ENCODE measurements around the gene PLCB1.

Gene PLCB1

DNA sequence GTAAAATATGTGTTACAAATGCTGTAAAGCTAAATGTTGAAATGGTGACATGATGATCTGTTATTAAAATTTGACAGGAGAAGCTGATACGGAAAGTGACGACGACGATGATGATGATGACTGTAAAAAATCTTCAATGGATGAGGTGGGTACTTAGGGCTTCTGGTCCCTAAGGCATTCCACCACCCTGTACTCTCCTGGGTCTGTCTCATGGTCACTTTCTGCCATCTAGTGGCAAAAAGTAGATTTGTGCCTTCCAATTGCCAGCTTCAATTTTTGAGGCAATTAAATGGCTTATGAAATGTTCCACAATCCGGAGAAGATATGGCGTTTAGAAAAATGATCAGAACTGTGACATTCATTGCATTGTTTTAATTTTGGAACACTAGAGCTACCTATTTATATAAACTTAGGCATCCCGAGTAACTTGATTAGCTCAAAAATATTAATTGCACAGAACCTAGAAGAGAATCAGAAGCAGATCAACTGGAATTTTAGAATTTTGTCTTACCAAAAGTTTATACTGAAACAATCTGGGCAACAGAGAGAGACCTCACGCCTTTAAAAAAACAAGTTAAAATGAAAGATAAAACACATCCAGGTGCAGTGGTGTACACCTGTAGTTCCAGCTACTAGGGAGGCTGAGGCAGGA is 590.3 kb downstream of the PLCB1 start:
- no peak for DNase-seq (ENCODE audit: low read depth)

DNA sequence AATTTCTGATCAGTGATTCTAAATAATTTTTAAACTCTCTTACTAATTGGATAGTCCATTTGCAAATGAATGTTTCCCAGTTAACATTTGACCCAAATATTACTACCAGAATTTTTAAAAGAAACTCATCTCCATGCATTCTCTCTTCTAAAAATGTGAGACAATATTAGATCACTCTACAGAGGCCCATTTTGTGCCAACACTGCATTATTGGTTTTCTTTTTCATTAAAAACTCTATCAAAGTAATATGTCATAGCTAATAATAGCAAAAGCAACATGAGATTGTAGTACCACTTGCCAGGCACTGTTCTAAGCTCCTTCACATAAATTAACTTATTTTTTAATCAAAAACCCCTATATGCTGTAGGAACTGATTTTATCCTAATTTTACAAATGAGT is 591.2 kb downstream of the PLCB1 start:
- DNase-seq (ENCODE audit: low read depth) = no peak

DNA sequence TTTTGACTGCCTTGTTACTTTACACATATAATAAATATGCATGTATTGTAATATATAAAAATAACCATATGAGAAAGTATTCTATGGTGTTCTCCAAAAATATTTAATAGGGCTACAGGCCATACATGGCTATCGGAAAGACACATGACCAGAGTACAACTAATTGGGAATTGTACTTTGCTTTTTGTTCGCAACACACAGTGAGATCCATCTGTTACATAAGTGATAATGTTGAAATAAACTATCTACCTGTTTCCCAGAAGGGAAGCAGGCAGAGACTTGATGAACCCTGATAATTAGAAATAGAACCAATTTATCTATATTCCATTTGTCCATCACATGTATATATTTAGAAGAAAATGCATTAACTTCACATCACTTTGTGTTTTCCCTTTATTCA is 592.8 kb downstream of the PLCB1 start:
- DNase-seq (ENCODE audit: low read depth) = no peak

DNA sequence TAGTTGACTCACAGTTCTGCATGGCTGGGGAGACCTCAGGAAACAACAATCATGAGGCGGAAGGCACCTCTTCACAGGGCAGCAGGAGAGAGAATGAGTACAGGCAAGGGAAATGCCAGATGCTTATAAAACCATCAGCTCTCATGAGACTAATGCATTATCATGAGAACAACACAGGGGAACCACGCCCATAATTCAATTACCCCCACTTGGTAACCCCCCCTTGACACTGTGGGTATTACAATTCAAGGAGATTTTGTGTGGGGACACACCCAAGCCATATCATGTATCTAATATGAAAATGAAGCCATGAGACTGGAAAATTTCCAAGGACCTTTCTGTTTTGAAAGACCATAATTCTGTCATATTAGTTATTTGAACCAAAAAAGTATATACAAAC is 594.4 kb downstream of the PLCB1 start:
- no peak for DNase-seq (ENCODE audit: low read depth)

DNA sequence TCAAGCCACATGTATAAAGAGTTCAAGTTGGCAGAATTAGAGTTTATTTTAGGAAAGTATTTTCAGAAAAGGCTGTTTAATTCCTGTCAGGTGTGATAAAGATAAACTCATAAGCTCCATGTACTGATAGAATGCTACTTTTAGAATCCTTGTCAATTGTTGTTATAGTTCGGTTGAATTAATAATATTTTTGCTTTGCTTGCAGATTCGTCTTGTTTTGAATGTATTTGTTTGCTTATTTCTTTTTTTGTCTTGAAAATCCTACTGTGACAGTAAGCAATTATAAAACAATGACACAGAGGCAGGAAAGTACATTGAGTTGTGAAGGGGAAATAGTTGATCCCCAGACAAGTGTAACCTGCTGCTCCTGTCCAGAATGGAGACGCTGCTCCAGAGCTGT is 602.9 kb downstream of the PLCB1 start:
- DNase-seq (ENCODE audit: low read depth) = no peak

DNA sequence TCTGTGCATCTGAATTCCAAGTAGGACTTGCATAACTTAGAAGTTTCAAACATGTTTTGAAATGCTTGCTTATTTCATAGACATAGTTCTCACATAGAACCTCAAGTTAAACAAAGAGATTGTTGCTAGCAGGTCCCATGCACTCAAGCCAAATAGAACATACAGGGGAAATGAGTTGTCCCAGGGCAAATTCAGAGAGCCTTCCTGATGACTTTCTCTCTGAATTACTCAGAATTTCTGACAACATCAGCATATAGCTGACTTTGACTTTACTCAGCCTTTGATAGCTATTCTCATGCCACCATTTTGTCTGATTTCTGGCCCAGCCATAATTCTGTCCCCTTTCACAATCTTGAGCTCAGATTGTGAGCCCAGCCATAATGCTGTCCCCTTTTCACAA is 603.6 kb downstream of the PLCB1 start:
- no peak for DNase-seq (ENCODE audit: low read depth)

DNA sequence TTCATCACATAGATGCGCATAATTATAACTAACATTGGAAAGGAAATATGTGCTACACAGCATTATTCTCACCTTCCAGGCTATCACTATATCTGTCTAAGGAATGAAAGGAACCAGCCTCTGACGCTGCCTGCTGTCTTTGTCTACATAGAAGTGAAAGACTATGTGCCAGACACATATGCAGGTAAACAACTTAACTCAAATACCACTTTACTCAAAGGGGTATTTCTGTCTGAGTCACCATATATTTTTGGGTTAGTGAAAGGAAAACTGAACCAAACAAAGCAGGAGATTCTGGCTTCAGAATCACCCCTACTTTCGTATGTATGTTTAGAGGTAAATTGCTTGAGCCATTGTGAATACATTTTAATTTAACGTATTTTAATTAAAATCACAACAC is 608.2 kb downstream of the PLCB1 start:
- DNase-seq (ENCODE audit: low read depth) = no peak

DNA sequence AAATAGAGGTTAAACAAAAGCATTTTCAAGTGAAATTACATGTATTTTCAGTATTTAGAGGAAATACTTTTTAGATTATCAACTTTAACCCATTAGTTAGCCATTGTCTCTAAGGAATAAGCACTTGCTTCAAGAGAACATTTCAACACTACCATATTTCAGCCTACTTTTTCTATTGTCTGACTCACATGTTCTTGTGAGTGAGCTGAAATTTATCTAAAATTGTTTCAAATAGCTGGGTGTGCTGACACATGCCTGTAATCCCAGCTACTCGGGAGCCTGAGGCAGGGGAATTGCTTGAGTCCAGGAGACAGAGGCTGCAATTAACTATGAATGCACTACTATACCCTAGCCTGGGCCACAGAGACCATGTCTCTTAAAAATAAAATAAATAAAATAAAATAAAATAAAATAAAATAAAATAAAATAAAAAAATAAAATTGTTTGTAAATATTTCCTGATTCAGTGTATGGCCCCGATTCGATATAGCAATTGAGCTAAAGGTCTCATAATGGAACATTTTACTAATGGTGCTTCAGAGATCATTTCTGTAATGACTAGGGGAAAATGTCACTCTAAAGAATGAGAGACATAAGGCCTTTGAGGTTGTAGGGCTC is 612.3 kb downstream of the PLCB1 start:
- DNase-seq (ENCODE audit: low read depth) = no peak

DNA sequence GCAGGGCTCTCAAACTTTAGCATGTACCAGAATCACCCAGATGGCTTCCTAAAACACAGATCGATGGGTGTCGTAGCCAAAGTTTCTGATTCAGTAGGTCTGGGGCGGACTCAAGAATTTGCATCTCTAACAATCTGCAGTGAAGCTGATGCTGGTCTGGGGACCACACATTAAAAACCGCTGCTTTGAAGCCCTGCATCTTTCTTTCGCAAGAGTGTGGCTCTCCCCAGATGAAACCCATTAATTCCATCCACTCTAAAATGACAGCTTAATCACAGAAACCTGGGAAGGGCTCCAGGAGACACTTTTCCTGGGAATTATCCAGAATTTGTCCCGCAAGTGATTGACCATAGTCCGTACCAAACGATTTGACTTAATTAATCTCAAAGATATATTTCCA is 617.0 kb downstream of the PLCB1 start:
- no peak for DNase-seq (ENCODE audit: low read depth)

DNA sequence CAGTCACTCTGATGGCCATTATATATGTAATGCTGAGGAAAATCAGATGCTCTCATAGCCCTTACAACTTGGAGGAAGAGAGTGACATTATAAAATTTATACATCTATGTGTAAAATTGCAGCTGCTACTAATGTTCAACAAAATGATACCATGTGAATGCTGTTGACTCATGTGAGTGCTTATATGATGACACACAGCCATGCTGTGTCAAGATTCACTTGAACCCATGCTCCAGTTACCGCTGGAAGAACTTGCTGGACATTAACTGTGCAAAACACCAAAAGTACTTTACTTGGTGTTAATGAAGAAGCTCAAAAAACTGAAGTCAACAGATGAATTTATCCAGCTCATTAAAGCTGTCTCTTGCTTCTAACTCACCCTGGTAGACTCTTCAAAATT is 617.9 kb downstream of the PLCB1 start:
- no peak for DNase-seq (ENCODE audit: low read depth)

DNA sequence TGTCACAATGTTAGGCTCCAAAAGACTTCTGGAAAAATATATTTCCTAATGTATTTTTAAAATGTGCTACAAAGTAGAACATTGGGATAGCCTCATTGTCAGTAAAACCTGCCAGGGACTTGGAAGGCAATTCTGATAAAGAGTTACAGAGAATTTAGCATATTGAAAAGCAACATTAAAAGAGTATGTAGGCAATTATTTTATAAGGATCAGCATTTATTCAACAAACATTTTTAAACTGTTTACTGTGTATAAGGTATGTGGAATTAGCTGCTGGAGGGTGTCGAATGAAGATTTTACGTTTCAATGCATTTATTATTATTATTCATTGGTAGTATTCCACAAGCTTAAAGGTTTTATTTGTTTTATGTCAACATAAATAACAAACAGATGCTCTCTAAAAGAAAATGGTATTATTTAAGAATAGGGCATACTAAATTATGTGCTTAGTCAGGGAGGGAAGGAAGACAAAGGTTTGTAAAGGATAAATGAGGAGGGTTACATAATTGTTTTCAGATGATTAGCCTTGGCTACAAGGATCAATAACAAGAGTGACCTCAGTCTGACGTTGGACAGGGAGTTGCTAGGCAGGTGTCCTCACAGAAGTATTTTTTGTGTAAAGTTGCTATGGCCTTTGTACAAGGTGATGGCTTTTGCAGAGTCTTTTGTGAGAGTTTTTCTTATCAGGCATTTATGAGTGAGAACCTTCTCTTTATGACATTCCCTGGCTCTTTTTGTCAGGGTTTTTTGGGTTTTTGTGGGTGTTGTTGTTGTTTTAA is 623.5 kb downstream of the PLCB1 start:
- no peak for DNase-seq (ENCODE audit: low read depth)

DNA sequence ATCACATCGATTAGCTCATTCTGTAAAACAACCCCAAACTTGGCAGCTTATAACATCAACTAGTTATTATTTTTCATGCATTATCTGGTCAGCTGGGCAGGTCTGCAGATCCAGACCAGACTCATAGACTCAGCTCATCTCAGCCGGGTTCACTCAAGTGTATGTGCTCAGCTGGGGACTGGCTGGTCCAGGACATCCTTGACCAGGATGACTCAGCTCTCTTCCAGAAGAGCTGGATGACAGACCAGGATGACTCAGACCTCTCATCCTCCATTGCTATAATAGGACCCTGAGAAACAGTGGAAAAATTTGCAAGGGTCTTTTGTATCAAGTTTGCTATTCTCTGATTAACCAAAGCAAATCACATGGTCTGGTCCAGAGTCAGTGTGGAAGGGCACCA is 624.3 kb downstream of the PLCB1 start:
- DNase-seq (ENCODE audit: low read depth) = no peak

DNA sequence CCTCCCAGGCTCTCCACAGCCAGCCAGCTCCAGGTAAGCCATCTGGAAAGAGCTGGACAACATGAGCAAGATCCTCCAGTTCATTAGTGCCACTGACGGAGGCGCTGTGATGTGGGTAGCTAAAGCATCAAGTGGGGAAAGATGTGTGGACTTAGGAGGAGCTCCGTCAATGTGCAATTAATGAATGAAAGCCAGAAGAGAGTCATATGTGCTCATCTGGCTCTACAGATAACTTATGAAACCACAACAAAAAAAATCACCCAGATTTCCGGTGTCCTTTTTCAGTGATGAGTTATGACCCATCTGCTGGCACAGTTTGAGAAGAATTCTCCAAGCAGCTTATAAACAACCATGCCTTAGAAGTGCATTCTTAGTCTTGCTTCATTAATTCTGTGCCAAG is 625.1 kb downstream of the PLCB1 start:
- no peak for DNase-seq (ENCODE audit: low read depth)

DNA sequence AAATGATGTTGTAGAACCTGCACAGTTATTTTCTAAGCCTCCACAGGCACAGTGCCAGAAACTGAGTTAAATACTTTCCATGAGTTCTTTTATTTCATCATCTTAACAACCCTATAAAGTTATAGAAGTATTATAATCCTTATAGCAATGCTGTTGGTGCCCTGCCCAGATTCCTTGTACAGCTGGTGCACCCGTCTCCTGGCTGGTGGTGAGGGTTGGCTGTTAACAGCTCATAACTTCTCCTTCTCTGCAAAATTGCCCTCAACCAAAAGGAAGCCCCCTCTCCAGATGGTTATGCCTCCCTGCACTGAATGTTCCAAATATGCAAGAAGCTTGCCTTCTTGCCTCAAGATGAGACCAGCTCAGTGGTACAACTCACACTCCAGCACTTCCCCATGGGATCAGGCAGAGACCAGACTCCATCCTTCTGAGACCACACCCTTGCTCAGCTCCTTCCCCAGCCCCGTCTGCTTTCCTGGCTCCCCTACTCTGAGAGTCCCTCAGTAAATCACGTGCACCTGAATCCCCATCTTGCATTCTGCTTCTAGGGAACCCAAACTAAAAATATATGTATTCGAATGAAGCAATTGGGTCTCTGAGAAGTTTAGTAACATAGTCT is 632.4 kb downstream of the PLCB1 start:
- no peak for DNase-seq (ENCODE audit: low read depth)

DNA sequence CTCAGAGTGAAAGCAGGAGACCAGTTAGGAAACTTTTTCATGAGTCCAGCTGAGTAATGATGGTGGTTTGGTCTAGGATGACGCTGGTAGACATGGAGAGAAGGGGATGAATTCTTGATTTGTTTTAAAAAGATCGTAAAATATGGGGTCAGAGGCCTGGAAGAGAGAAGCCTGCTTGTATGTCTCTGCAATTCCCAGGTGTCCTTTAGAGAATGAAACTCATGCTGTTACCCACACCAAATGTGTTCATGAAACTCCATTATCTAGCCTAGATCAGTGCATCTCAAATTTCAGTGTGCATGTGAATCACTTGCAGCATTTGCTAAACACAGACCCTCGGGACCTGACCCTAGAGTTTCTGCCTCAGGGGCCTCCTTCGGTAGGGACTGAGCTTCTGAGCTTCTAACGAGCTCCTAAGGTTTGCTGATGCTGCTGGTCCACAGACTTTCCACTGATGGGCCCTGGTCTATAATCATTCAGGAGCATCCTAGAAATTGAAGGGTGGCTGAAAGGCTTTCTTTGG is 634.9 kb downstream of the PLCB1 start:
- no peak for DNase-seq (ENCODE audit: low read depth)

DNA sequence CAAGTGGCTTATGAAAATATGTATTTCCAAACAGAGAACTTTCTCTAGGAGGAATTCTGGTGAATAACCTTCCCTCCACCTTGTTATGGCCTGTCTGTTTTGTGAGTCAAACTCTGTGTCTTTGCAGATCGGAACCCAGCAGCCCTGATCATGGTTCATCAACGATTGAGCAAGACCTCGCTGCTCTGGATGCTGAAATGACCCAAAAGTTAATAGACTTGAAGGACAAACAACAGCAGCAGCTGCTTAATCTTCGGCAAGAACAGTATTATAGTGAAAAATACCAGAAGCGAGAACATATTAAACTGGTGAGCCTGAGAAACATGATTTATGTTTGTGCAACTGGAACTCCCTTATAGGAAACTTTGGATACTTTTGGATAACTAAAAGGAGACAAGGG is 642.3 kb downstream of the PLCB1 start:
- DNase-seq (ENCODE audit: low read depth) = no peak

DNA sequence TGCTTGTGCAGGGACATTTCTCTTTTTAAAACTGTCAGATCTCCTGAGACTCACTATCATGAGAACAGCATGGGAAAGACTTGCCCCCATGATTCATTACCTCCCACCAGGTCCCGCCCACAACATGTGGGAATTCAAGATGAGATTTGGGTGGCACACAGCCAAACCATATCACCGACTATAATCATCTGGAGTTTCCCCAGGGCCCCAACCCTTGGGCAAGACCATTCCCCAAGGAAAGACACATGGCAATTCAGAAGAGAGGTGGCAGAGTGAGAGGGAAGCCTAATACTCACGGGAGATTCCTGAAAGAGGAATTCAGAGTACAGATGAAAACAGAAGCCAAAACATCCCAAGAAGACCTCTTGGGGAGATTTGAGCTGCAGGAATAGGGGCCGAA is 645.8 kb downstream of the PLCB1 start:
- DNase-seq (ENCODE audit: low read depth) = no peak

DNA sequence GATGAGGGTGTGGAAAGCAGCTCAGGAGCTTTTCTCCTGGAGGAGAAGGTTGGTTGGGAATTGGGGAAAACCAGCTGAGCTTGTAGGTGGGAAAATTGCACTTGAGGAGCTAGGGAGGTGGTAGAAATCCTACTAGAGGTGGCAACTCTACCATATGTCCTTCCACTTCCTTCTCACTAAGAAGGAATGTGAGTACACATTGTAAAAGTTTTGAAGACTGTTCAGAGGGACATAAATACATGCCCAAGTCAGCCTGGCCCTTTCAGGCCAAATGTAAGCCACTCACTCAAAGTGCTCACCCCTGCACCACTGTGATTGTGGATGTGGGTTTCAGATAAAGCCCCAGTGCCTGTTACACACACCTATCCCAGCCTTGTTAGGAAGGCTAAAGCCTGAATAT is 646.3 kb downstream of the PLCB1 start:
- no peak for DNase-seq (ENCODE audit: low read depth)

DNA sequence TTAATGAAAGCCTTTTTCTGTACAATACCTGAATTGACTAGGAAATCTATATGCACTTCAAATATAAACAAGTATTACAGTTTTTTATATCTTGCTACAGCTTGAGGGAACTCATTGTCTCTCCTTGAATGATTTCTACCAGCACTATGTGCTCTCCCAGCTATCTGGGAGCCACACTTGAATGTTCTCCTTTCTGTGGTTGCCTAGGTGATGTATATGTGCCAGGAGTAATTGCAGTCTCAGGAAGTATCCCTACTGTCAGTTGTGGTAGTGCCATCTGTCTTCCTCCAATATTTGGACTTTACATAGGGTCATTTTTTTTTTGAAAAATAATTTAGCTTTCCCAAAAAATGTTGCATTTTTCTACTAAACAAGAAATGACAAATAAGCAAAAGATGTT is 648.8 kb downstream of the PLCB1 start:
- DNase-seq (ENCODE audit: low read depth) = no peak

DNA sequence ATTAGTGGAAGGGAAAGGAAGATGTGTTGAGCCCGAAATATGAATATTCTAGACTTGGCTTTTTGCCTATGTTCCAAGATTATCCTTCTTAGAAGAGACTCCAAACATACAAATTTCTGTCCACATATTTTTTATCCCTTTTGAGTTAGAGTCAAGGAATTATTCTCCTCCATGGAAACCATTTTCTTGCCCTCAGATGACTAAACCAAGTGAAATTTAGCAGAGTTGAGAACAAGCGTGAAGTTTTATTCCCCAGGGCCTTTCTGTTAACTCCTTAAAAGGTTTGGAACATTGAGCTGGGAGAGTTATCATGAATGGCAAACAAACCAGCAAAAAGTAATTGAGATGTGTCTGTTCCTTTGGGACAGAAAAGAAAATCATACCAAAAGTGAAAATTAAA is 650.7 kb downstream of the PLCB1 start:
- no peak for DNase-seq (ENCODE audit: low read depth)

DNA sequence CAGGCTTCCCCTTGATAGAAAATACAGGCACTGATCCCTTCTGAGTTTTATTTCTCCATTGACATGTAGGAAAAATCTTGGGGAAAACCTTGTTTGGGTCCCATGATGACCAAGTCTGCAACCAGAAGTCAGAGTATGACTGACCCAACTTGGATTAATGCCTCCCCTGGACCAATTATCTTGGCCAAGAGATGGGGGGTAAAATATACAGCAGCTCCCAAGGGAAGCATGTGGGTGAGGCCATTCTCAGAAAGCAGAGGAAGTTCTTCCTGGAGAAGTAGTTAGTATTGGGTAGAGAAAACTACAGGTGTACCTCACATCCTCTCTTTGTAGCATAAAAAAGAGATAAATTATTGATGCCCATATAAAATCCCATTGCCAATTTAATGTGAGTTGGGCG is 651.7 kb downstream of the PLCB1 start:
- DNase-seq (ENCODE audit: low read depth) = no peak

DNA sequence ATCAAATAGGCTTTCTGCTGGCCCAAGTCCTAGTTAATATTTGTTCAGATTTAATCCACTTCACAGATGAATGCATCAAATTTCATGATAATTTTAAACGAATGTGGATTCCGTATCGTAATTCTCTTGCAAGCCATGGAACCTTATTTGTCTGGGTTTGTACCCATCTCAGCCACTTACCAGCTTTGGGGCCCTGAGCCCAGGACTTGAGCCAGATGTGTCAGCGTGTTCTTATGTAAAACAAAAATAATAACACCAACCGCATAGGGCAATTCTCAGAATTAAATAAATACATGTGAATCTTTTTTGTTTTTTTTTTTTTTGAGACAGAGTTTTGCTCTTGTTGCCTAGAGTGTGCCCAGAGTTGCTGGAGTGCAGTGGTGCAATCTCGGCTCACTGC is 654.3 kb downstream of the PLCB1 start:
- no peak for DNase-seq (ENCODE audit: low read depth)

DNA sequence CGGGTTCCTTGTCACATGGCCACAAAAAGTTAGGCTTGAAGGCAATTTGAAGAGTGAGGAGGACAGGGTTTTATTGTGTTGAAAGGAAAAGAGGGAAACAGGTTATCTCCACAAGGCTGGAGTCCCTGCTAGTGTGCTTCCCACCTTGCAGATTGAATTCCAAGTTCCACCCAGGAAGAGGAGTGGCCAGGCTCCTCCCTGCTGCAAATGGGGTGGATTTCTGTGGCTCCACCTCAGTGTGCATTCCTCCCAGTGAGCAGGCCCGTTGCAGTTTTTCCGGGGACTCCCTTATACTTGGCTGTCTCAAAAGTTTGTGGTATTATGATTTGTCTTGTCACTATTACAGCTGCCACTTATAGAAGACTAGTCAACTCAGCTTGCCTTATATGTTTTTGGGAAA is 655.0 kb downstream of the PLCB1 start:
- DNase-seq (ENCODE audit: low read depth) = no peak

All from stimulated activated CD8-positive, alpha-beta memory T cell treated with anti-CD3 and anti-CD28 coated beads, Interleukin-15, amount 100 ng/mL, for 24 hours (primary cell).